Endothelial cell of umbilical vein (primary cell): Measurements from ENCODE around the gene ACTR3. TPM values are rescaled to one million over a fixed set of nuclear protein-coding genes. Genes with fewer than 3 reads are reported as not detected.

ENCODE experiments used
- BruUV-seq: library from RNA; stranded (reverse); fragments of 400-500 nt; replicated peaks from 2 replicates; lab custom pipeline; 2021; lab: Mats Ljungman, UMichigan
- CTCF ChIA-PET: fragments of 300-600, 350-600 bp; sonication (Branson Sonifier 250); formaldehyde crosslinking; loops from one replicate; lab custom pipeline; 2021; ENCODE audit warnings: antibody characterized with exemption, inconsistent platforms; lab: Charles Lee
- POLR2A ChIA-PET: fragments of 300-600, 350-600 bp; sonication (Branson Sonifier 250); formaldehyde crosslinking; loops from one replicate; lab custom pipeline; 2021; ENCODE audit warnings: antibody characterized with exemption, inconsistent platforms; lab: Charles Lee
- DNase-seq: peaks from one replicate; pipeline ENCODE4 v3.0.0-alpha.2; 2011; ENCODE audit warnings: low read depth, low spot score
- FAIRE-seq: peaks from 2 replicates; lab custom pipeline; 2011; peaks lifted over from hg19 to GRCh38; lab: Jason Lieb, UNC
- H2AFZ ChIP-seq: 2 replicates; pipeline ENCODE4 v1.6.0; 2012; ENCODE audit warnings: low read depth, low read length, control low read depth, inconsistent platforms
- H3K27ac ChIP-seq: 2 replicates; pipeline ENCODE4 v1.5.1; 2011; ENCODE audit warnings: low read depth, mild to moderate bottlenecking, control low read depth, low read length, moderate library complexity; ENCODE audit not compliant: insufficient read depth
- H3K27me3 ChIP-seq, 2 experiments: 2 replicates each; pipeline versions ENCODE4 v1.6.0 to v1.6.1; 2011; ENCODE audit warnings: low read length in 2 of 2, mixed read lengths in 1 of 2; ENCODE audit not compliant: control insufficient read depth in 2 of 2, insufficient read depth in 2 of 2
- H3K36me3 ChIP-seq, 2 experiments: 2 replicates in 1 of 2; 3 replicates in 1 of 2; pipeline ENCODE4 v1.5.1; 2011; ENCODE audit warnings: low read length in 2 of 2, mild to moderate bottlenecking in 1 of 2, moderate library complexity in 1 of 2; ENCODE audit not compliant: control insufficient read depth in 2 of 2, insufficient read depth in 2 of 2; ENCODE audit errors: extremely low read depth in 1 of 2
- H3K4me1 ChIP-seq: 3 replicates; pipeline ENCODE4 v1.5.1; 2011; ENCODE audit warnings: mild to moderate bottlenecking, low read length; ENCODE audit not compliant: control insufficient read depth, insufficient read depth; ENCODE audit errors: extremely low read depth
- H3K4me2 ChIP-seq: 2 replicates; pipeline ENCODE4 v1.6.1; 2011; ENCODE audit warnings: low read length, control low read depth, mixed read lengths; ENCODE audit not compliant: insufficient read depth
- H3K4me3 ChIP-seq, 3 experiments: fragments of 200-600 bp in 1 of 3; sonication (generic), shearing (Covaris generic) in 1 of 3; replicated peaks in 1 of 3; 2 replicates each; pipeline ENCODE4 v1.5.1; 2011 to 2016; ENCODE audit warnings: control low read depth in 3 of 3, low read length in 3 of 3, mild to moderate bottlenecking in 2 of 3, inconsistent platforms in 1 of 3, low read depth in 1 of 3, moderate library complexity in 1 of 3; ENCODE audit not compliant: insufficient read depth in 1 of 3
- H3K79me2 ChIP-seq: 2 replicates; pipeline ENCODE4 v1.6.0; 2012; ENCODE audit warnings: low read length, inconsistent platforms; ENCODE audit not compliant: control insufficient read depth, insufficient read depth
- H3K9ac ChIP-seq: replicated peaks from 2 replicates; pipeline ENCODE3; 2011; ENCODE audit warnings: low read length, control low read depth; ENCODE audit not compliant: insufficient read depth; ENCODE audit errors: extremely low read depth
- H3K9me1 ChIP-seq: replicated peaks from 3 replicates; pipeline ENCODE4 v1.6.0; 2011; ENCODE audit warnings: mild to moderate bottlenecking, low read length; ENCODE audit not compliant: control insufficient read depth, insufficient read depth; ENCODE audit errors: extremely low read depth
- H3K9me3 ChIP-seq: replicated peaks from 2 replicates; pipeline ENCODE4 v1.5.1; 2012; ENCODE audit warnings: low read length, inconsistent platforms; ENCODE audit not compliant: control insufficient read depth, insufficient read depth
- H4K20me1 ChIP-seq: replicated peaks from 2 replicates; pipeline ENCODE3; 2011; ENCODE audit warnings: mild to moderate bottlenecking, low read length; ENCODE audit not compliant: control insufficient read depth, insufficient read depth; ENCODE audit errors: extremely low read depth
- EZH2 ChIP-seq: IDR thresholded peaks from 2 replicates; pipeline ENCODE4 v1.6.1; 2012; ENCODE audit warnings: borderline replicate concordance, low read depth, mild to moderate bottlenecking, moderate library complexity, low read length, inconsistent platforms; ENCODE audit not compliant: severe bottlenecking
- FOS ChIP-seq: IDR thresholded peaks from 2 replicates; pipeline ENCODE4 v1.6.1; 2011; ENCODE audit warnings: mild to moderate bottlenecking, low read length, moderate library complexity, borderline replicate concordance; ENCODE audit not compliant: insufficient read depth
- GATA2 ChIP-seq: IDR thresholded peaks from 2 replicates; pipeline ENCODE4 v1.7.0; 2011; ENCODE audit warnings: low read depth, mild to moderate bottlenecking, moderate library complexity, mixed read lengths, low read length; ENCODE audit not compliant: insufficient read length, insufficient read depth
- JUN ChIP-seq: IDR thresholded peaks from 2 replicates; pipeline ENCODE4 v1.6.1; 2011; ENCODE audit warnings: borderline replicate concordance, low read depth; ENCODE audit not compliant: insufficient read length, insufficient read depth
- MYC ChIP-seq: IDR thresholded peaks from one replicate; pipeline ENCODE4 v1.6.1; 2011; ENCODE audit warnings: mild to moderate bottlenecking, low read depth, low read length
- POLR2A ChIP-seq: IDR thresholded peaks from 2 replicates; pipeline ENCODE4 v1.6.1; 2012; ENCODE audit warnings: low read depth, mild to moderate bottlenecking, control low read depth, low read length
- POLR2AphosphoS5 ChIP-seq: IDR thresholded peaks from 2 replicates; pipeline ENCODE4 v1.6.1; 2012; ENCODE audit warnings: low read depth, mild to moderate bottlenecking, control low read depth, low read length, moderate library complexity; ENCODE audit not compliant: insufficient read depth
- dilution Hi-C: fragments of 300-500 bp; cut with MboI; formaldehyde crosslinking; loops from one replicate; pipeline ENCODE4 v1.15.0; 2019; ENCODE audit warnings: low sequenced_read_pairs; ENCODE audit not compliant: extremely low pct_ligation_motif_present
- intact Hi-C: fragments of 100-400 bp; cut with micrococcal nuclease; formaldehyde crosslinking; loops from one replicate; pipeline ENCODE4 v1.10.0; 2022
- polyA plus RNA-seq, 4 experiments: library from polyadenylated mRNA; depleted of rRNA in 3 of 4; stranded (reverse) in 3 of 4; unstranded in 1 of 4; fragments of >200 nt; gene quantifications; 2 replicates each; pipeline versions ENCODE4 v1.2.1 to v1.2.3, GENCODE V29; 2011 to 2012; ENCODE audit warnings: missing spikeins in 1 of 4
- total RNA-seq: library from RNA; stranded (reverse); gene quantifications from 2 replicates; pipeline ENCODE4 v1.2.3, GENCODE V29; 2021
- TF ChIP-seq, protein P1 (sequence below): IDR thresholded peaks from 2 replicates; pipeline ENCODE4 v1.6.1; 2011; ENCODE audit not compliant: insufficient read depth, insufficient read length
- TF ChIP-seq, protein P2 (sequence below), 2 donors: IDR thresholded peaks; 1 replicate in 1 of 2; 2 replicates in 1 of 2; pipeline ENCODE4 v1.5.1; 2011; ENCODE audit warnings: low read length in 2 of 2, mild to moderate bottlenecking in 2 of 2, moderate library complexity in 2 of 2, control low read depth in 1 of 2, inconsistent platforms in 1 of 2, low read depth in 1 of 2; ENCODE audit not compliant: insufficient read depth in 1 of 2; ENCODE audit errors: extremely low read depth in 1 of 2

Gene ACTR3
- total and polyA plus RNA-seq, 2 donors (not counting 3 experiments of a cell fraction or from before 2014, with no cell fraction given): 120 to 401 TPM

DNA sequence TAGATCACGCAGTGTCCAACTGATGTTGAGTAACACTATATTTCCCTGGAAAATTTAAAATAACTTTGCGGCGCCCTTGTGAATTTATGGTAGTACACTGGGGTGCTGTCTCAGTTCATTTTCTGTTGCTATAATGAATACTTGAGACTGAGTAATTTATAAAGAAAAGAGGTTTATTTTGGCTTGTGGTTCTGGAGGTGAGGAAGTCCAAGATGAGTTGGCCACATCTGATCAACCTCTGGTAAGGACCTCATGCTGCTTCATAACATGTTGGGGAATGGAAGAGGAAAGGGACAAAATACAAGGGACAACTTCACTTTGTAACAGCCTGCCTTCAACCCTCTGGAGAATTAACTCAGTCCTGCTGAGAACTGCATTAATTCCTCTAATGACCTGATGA, 36.4 kb downstream of the ACTR3 start:
- Histone ChIP-seq H3K9ac (no peak overlapping the region), H3K9me3 (no peaks in the 10 kb centered on the region), H3K9me1 (no peaks in the 10 kb centered on the region), H4K20me1 (peaks cover 9% of the 10 kb centered on the region), H2AFZ (no peak overlapping the region), H3K36me3 (peaks cover 6 to 16% of the 10 kb centered on the region in 2 experiments), H3K79me2 (peaks cover 81% of the 10 kb centered on the region), H3K27ac (no peak overlapping the region), H3K27me3 (no peaks in the 10 kb centered on the region), H3K4me1 (no peaks in the 10 kb centered on the region), H3K4me2 (no peak overlapping the region), H3K4me3 (no peak overlapping the region)
- dilution Hi-C loops (no loop called here), intact Hi-C loops (no loop called here)
- TF ChIP-seq POLR2AphosphoS5 (no peak), EZH2 (no peak), FOS (no peak), JUN (no peak), POLR2A (no peak), MYC (no peak), GATA2 (no peak)
- TF ChIP-seq, protein P1, sequence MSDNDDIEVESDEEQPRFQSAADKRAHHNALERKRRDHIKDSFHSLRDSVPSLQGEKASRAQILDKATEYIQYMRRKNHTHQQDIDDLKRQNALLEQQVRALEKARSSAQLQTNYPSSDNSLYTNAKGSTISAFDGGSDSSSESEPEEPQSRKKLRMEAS: no peak
- TF ChIP-seq, protein P2, sequence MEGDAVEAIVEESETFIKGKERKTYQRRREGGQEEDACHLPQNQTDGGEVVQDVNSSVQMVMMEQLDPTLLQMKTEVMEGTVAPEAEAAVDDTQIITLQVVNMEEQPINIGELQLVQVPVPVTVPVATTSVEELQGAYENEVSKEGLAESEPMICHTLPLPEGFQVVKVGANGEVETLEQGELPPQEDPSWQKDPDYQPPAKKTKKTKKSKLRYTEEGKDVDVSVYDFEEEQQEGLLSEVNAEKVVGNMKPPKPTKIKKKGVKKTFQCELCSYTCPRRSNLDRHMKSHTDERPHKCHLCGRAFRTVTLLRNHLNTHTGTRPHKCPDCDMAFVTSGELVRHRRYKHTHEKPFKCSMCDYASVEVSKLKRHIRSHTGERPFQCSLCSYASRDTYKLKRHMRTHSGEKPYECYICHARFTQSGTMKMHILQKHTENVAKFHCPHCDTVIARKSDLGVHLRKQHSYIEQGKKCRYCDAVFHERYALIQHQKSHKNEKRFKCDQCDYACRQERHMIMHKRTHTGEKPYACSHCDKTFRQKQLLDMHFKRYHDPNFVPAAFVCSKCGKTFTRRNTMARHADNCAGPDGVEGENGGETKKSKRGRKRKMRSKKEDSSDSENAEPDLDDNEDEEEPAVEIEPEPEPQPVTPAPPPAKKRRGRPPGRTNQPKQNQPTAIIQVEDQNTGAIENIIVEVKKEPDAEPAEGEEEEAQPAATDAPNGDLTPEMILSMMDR (IDR thresholded peaks at IDR 0.05; ENCODE audit: extremely low read depth in 1 of 2, insufficient read depth in 1 of 2, low read depth in 1 of 2, low read length in 2 of 2): no peak
- no peak for DNase-seq
- no TSS peak for BruUV-seq
- ChIA-PET CTCF (no interaction called here), POLR2A (no interaction called here)
- FAIRE-seq: no peak
